ENCODE measurements around the gene MMP15. TPM values are rescaled to one million over a fixed set of nuclear protein-coding genes. Genes with fewer than 3 reads are reported as not detected.

MMP15 gene
- total RNA-seq, 4 donors from 2014 or later, result 2.0 to 12.8 (median 8.0) TPM

- no peaks in the 10 kb centered on the region for H3K27me3 ChIP-seq
- 71 to 100% methylated on average over 1 of the region's 3 CpGs for WGBS, 2 donors (ENCODE audit: low coverage in 1 of 2)
- H3K4me3 ChIP-seq, result no peak overlapping the region
- H3K9me3 ChIP-seq, result no peaks in the 10 kb centered on the region
- H3K36me3 ChIP-seq, result peaks cover 0 to 67% of the 10 kb centered on the region in 2 donors
- H3K4me1 ChIP-seq, result no peaks in the 10 kb centered on the region
- no peak for TF ChIP-seq POLR2AphosphoS5 (IDR thresholded peaks at IDR 0.05)
- TF ChIP-seq EP300 (IDR thresholded peaks at IDR 0.05), result no peak
- TF ChIP-seq POLR2A (IDR thresholded peaks at IDR 0.05), result no peak
- no peak for TF ChIP-seq CTCF (IDR thresholded peaks at IDR 0.05)
- no peak for ATAC-seq
- no peak overlapping the region for H3K27ac ChIP-seq
These were observed 14.7 kb upstream of the MMP15 start for GRCh38 chr16:58010886-58011285.

GRCh38 chr16:58011652-58012051 is 13.9 kb upstream of the MMP15 start:
- 79% methylated on average over 3 of the region's 3 CpGs; no CpG with 5 or more reads in 1 of the 2 donors for WGBS, 2 donors (ENCODE audit: low coverage in 1 of 2)
- TF ChIP-seq EP300 (IDR thresholded peaks at IDR 0.05), result no peak
- TF ChIP-seq POLR2A (IDR thresholded peaks at IDR 0.05), result no peak
- TF ChIP-seq POLR2AphosphoS5 (IDR thresholded peaks at IDR 0.05), result no peak
- no peak for TF ChIP-seq CTCF (IDR thresholded peaks at IDR 0.05)
- Histone ChIP-seq H3K9me3 (no peaks in the 10 kb centered on the region), H3K27me3 (no peaks in the 10 kb centered on the region), H3K36me3 (peaks cover 0 to 65% of the 10 kb centered on the region in 2 donors), H3K4me1 (no peaks in the 10 kb centered on the region), H3K4me3 (no peak overlapping the region), H3K27ac (no peak overlapping the region)
- ATAC-seq, result no peak

GRCh38 chr16:58012481-58012880 is 13.1 kb upstream of the MMP15 start:
- no peaks in the 10 kb centered on the region for H3K4me1 ChIP-seq
- no peak overlapping the region for H3K27ac ChIP-seq
- H3K4me3 ChIP-seq, result no peak overlapping the region
- no peak for TF ChIP-seq POLR2A (IDR thresholded peaks at IDR 0.05)
- TF ChIP-seq POLR2AphosphoS5 (IDR thresholded peaks at IDR 0.05), result no peak
- no peak for TF ChIP-seq EP300 (IDR thresholded peaks at IDR 0.05)
- TF ChIP-seq CTCF (IDR thresholded peaks at IDR 0.05), result no peak
- 68% methylated on average over 2 of the region's 9 CpGs; no CpG with 5 or more reads in 1 of the 2 donors for WGBS, 2 donors (ENCODE audit: low coverage in 1 of 2)
- H3K36me3 ChIP-seq, result peaks cover 0 to 71% of the 10 kb centered on the region in 2 donors
- H3K27me3 ChIP-seq, result no peaks in the 10 kb centered on the region
- no peak for ATAC-seq
- no peaks in the 10 kb centered on the region for H3K9me3 ChIP-seq

GRCh38 chr16:58013201-58013956 is 12.2 kb upstream of the MMP15 start:
- no peak for ATAC-seq
- 62 to 82% methylated on average over 4 to 8 of the region's 9 CpGs for WGBS, 2 donors (ENCODE audit: low coverage in 1 of 2)
- H3K27me3 ChIP-seq, result no peaks in the 10 kb centered on the region
- no peaks in the 10 kb centered on the region for H3K9me3 ChIP-seq
- H3K27ac ChIP-seq, result no peak overlapping the region
- H3K4me3 ChIP-seq, result no peak overlapping the region
- TF ChIP-seq EP300 (IDR thresholded peaks at IDR 0.05) (no peak), POLR2AphosphoS5 (IDR thresholded peaks at IDR 0.05) (no peak), CTCF (IDR thresholded peaks at IDR 0.05) (no peak), POLR2A (IDR thresholded peaks at IDR 0.05) (no peak)
- peaks cover 0 to 80% of the 10 kb centered on the region in 2 donors for H3K36me3 ChIP-seq
- no peaks in the 10 kb centered on the region for H3K4me1 ChIP-seq
